Endometrial microvascular endothelial cells (primary cell): ENCODE measurements around the gene CD180. TPM values are rescaled to one million over a fixed set of nuclear protein-coding genes. Genes with fewer than 3 reads are reported as not detected.

Source experiments
- in situ Hi-C: cut with HindIII; loops from 2 replicates; pipeline ENCODE4 v1.10.0; 2017; ENCODE audit warnings: low sequenced_read_pairs, low pct_unique_long_range_greater_than_20kb; ENCODE audit errors: inconsistent ontology term
- total RNA-seq: library from RNA; depleted of rRNA; stranded (reverse); fragments of >200 nt; gene quantifications from one replicate; pipeline ENCODE4 v1.2.3, GENCODE V29; 2015; ENCODE audit errors: inconsistent ontology term

Gene CD180
- total RNA-seq, 1 donor from 2014 or later = not detected

DNA sequence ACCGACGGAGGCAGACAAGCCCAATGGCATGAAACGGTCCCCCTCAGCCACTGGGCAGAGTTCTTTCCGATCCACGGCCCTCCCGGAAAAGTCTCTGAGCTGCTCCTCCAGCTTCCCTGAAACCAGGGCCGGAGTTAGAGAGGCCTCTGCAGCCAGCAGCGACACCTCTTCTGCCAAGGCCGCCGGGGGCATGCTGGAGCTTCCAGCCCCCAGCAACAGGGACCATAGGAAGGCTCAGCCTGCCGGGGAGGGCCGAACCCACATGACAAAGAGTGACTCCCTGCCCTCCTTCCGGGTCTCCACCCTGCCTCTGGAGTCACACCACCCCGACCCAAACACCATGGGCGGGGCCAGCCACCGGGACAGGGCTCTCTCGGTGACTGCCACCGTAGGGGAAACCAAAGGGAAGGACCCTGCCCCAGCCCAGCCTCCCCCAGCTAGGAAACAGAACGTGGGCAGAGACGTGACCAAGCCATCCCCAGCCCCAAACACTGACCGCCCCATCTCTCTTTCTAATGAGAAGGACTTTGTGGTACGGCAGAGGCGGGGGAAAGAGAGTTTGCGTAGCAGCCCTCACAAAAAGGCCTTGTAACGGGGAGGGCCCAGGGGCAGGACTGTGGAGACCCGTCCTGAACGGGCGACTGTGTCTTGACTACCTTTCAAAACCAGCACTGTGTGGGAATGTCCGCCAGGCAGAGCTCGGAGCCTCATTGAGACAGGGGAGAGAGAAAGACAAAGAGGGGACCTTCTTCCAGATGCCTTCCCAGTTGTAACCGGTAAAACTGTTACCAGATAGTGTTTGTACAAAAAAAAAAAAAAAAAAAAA lies 29.9 kb downstream of the CD180 start:
- in situ Hi-C loops = loop anchor here (25.0 kb wide), 1 partner anchor 1096 kb away; no protein-coding TSS in a partner anchor

DNA sequence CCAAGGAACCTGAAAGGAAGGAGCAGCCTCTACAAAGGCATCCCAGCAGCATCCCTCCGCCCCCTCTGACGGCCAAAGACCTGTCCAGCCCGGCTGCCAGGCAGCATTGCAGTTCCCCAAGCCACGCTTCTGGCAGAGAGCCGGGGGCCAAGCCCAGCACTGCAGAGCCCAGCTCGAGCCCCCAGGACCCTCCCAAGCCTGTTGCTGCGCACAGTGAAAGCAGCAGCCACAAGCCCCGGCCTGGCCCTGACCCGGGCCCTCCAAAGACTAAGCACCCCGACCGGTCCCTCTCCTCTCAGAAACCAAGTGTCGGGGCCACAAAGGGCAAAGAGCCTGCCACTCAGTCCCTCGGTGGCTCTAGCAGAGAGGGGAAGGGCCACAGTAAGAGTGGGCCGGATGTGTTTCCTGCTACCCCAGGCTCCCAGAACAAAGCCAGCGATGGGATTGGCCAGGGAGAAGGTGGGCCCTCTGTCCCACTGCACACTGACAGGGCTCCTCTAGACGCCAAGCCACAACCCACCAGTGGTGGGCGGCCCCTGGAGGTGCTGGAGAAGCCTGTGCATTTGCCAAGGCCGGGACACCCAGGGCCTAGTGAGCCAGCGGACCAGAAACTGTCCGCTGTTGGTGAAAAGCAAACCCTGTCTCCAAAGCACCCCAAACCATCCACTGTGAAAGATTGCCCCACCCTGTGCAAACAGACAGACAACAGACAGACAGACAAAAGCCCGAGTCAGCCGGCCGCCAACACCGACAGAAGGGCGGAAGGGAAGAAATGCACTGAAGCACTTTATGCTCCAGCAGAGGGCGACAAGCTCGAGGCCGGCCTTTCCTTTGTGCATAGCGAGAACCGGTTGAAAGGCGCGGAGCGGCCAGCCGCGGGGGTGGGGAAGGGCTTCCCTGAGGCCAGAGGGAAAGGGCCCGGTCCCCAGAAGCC lies 30.8 kb downstream of the CD180 start:
- in situ Hi-C loops = loop anchor here (25.0 kb wide), 1 partner anchor 1097 kb away; no protein-coding TSS in a partner anchor

DNA sequence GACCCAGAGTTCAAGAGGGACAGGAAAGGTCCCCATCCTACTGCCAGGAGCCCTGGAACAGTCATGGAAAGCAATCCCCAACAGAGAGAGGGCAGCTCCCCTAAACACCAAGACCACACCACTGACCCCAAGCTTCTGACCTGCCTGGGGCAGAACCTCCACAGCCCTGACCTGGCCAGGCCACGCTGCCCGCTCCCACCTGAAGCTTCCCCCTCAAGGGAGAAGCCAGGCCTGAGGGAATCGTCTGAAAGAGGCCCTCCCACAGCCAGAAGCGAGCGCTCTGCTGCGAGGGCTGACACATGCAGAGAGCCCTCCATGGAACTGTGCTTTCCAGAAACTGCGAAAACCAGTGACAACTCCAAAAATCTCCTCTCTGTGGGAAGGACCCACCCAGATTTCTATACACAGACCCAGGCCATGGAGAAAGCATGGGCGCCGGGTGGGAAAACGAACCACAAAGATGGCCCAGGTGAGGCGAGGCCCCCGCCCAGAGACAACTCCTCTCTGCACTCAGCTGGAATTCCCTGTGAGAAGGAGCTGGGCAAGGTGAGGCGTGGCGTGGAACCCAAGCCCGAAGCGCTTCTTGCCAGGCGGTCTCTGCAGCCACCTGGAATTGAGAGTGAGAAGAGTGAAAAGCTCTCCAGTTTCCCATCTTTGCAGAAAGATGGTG lies 31.6 kb downstream of the CD180 start:
- in situ Hi-C loops = loop anchor here (25.0 kb wide), 1 partner anchor 1097 kb away; no protein-coding TSS in a partner anchor

GRCh38 chr5:67163863-67164595 lies 32.6 kb downstream of the CD180 start:
- in situ Hi-C loops = loop anchor here (25.0 kb wide), 1 partner anchor 1098 kb away; no protein-coding TSS in a partner anchor

DNA sequence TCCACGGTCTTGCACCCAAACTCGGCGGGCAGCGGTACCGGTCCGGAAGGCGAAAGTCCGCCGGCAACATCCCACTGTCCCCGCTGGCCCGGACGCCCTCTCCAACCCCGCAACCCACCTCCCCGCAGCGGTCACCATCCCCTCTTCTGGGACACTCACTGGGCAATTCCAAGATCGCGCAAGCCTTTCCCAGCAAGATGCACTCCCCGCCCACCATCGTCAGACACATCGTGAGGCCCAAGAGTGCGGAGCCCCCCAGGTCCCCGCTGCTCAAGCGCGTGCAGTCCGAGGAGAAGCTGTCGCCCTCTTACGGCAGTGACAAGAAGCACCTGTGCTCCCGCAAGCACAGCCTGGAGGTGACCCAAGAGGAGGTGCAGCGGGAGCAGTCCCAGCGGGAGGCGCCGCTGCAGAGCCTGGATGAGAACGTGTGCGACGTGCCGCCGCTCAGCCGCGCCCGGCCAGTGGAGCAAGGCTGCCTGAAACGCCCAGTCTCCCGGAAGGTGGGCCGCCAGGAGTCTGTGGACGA lies 33.3 kb downstream of the CD180 start:
- in situ Hi-C loops = loop anchor here (25.0 kb wide), 1 partner anchor 1099 kb away; no protein-coding TSS in a partner anchor

DNA sequence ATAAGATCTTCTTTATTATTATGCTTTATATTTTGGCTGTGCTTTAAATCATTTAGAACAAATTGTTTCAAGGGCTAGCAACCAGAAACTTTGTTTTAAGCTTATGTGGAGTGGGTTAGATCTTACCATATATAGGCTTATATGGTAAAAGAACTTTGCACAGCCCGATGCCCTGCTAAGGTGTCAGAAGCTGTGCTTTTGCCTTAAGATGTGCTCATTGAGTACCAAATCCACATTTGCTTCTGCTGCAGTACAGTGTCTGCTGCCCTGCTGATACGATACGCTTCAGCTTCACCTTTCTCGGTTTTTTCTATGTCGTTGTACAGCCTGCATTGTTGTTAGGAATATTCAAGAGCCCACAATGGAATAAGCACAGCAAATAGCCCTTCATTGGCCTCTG lies 34.8 kb downstream of the CD180 start:
- in situ Hi-C loops = loop anchor here (25.0 kb wide), 1 partner anchor 1101 kb away; no protein-coding TSS in a partner anchor

DNA sequence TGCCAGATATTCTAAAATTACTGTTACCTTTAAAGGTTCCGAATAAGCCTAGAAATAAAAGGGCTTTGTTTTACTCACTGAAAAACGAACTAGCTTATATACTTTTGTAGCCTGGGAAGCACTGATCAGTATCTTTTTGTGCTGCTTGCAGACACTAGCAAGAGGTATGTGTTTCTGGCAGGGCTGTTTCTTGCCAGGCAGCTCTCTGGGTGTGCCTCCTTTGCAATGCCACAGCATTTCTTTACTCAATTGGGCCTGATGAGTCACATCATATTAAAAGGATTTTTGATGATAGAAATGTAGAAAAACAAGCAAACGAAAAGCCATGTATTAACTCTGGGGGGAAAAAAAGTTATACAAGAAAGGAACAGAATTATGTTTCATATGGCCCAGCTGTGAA lies 35.6 kb downstream of the CD180 start:
- in situ Hi-C loops = loop anchor here (25.0 kb wide), 1 partner anchor 1101 kb away; no protein-coding TSS in a partner anchor

DNA sequence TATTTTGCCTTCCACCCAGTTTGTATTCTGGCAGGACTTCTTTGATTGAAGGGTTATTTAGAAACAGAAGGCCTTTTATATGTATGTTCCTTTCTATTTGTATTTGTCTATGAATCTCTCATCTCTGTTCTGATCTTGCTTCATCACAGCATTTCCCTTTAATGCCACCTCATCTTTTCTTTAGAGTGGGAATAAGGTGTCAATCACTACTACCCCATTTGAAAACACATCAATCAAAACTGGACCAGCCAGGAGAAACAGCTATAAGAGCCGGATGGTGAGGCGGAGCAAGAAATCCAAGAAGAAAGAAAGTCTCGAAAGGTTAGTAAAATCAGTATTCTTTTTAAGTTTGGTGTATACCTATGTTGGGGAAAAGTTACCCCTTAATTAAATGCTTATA lies 36.3 kb downstream of the CD180 start:
- in situ Hi-C loops = loop anchor here (25.0 kb wide), 1 partner anchor 1102 kb away; no protein-coding TSS in a partner anchor

DNA sequence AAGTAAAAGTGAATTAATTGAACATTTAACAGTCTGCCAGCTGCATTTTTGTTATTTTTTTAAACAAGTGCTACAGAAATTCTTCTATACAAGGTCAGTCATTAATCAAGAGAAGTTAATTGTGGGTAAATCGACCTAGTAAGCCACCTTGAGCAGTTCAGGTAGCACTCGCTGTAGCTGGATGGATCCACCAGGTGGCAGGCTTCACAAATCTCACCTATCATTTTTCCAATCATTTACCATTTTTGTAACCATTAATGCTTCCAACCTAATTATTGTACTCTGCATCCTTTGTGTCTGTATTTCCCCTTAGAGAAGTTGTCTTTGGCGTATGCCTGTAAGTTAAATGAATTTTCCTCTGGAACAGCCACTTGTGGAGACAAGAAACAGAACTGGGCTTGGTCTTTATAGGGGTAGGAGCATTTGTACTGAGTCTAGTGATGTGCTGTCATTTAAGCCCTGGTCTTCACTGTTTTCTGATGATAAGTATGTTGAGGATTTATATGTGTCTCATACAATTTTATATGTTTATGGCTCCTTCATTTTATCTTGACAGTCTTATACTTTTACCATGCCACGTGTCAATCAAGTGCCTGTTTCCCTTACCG lies 39.5 kb downstream of the CD180 start:
- in situ Hi-C loops = loop anchor here (25.0 kb wide), 1 partner anchor 1105 kb away; no protein-coding TSS in a partner anchor

GRCh38 chr5:67154556-67155206 lies 41.9 kb downstream of the CD180 start:
- in situ Hi-C loops = loop anchor here (25.0 kb wide), 1 partner anchor 1108 kb away; no protein-coding TSS in a partner anchor

GRCh38 chr5:67153292-67153691 lies 43.3 kb downstream of the CD180 start:
- in situ Hi-C loops = loop anchor here (25.0 kb wide), 1 partner anchor 1109 kb away; no protein-coding TSS in a partner anchor

- in situ Hi-C loops = loop anchor here (25.0 kb wide), 1 partner anchor 1110 kb away; no protein-coding TSS in a partner anchor
Measured at GRCh38 chr5:67152400-67152799, 44.2 kb downstream of the CD180 start.

- in situ Hi-C loops = loop anchor here (25.0 kb wide), 1 partner anchor 1112 kb away; no protein-coding TSS in a partner anchor
Measured at GRCh38 chr5:67149951-67150523, 46.6 kb downstream of the CD180 start.

- in situ Hi-C loops = no loop called here
Measured at GRCh38 chr5:67149057-67149950, 47.3 kb downstream of the CD180 start.

- in situ Hi-C loops = no loop called here
Measured at GRCh38 chr5:67147760-67148159, 48.8 kb downstream of the CD180 start.
